ENCODE data around the gene C8B. TPM values are rescaled to one million over a fixed set of nuclear protein-coding genes. Genes with fewer than 3 reads are reported as not detected.
A peak's percentile ranks its signal among the peaks of the same experiment; 100 is the strongest.

Gene C8B
- total and polyA plus RNA-seq, 2 experiments from 2014 or later: not detected

DNA sequence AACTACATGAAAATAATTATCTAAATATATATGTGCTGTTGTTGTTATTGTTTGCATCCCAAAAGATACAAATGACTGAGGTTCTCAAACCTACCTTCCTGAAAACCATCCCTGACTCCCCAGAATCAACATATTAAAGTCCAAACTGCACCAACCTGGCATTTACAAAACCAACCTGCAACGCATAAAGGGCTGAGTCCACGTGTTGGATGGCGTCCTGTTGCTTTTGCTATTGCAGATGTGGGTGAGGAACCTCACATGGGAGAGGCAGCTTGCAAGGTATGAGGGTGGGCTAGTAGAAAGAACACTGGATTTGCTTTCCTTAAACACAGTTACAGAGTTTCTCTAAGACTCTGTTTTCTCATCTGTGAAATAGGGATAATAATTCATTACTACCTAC is 1.5 kb upstream of the C8B start:
- H3K27me3 ChIP-seq (replicated peaks; ENCODE audit: insufficient read depth): no peaks in the 10 kb centered on the region
- 57 to 64% methylated on average over 3 of the region's 3 CpGs for WGBS, 2 experiments (ENCODE audit: low coverage in 1 of 2, low lambda C conversion rate in 2 of 2, missing lambda C conversion rate in 2 of 2)
- DNase-seq: no peak
- in situ Hi-C loops (cut with MboI): no loop called here
- no peak for TF ChIP-seq EZH2 (IDR thresholded peaks at IDR 0.05; ENCODE audit: insufficient read depth, poor library complexity, severe bottlenecking)
- TF ChIP-seq EZH2phosphoT487 (IDR thresholded peaks at IDR 0.05; ENCODE audit: insufficient read depth, low read depth): no peak
- no peaks in the 10 kb centered on the region for H4K20me1 ChIP-seq (ENCODE audit: insufficient read depth)
- no peak overlapping the region for H2AFZ ChIP-seq
- H3K9ac ChIP-seq: no peak overlapping the region
- H3K27ac ChIP-seq: no peak overlapping the region
- no peaks in the 10 kb centered on the region for H3F3A ChIP-seq (ENCODE audit: insufficient read depth)
- no peaks in the 10 kb centered on the region for H3K9me3 ChIP-seq (ENCODE audit: low read depth)
- no peak overlapping the region for H3K4me3 ChIP-seq
- no peaks in the 10 kb centered on the region for H3K4me1 ChIP-seq (ENCODE audit: insufficient read depth)
- no peak overlapping the region for H3K4me2 ChIP-seq (ENCODE audit: unreplicated experiment)
- no peaks in the 10 kb centered on the region for H3K9me2 ChIP-seq (ENCODE audit: insufficient read depth)
- no peaks in the 10 kb centered on the region for H3K79me2 ChIP-seq (ENCODE audit: insufficient read depth)
- H3K36me3 ChIP-seq (ENCODE audit: low read depth): no peaks in the 10 kb centered on the region

DNA sequence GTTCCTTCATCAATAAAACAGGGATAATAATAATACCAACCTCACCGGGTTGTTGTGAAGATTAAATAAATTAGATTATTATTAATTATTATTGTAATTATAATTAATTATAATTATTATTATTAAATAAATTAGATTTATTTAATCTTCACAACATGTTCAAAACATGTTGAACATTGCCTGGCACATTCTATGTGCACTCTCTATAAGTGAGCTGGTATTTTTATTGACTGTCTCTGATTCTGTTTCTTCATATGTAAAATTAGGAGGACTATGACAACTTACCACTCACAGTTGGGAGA is 834 bp upstream of the C8B start:
- H3K4me2 ChIP-seq (ENCODE audit: unreplicated experiment): no peak overlapping the region
- no peak overlapping the region for H3K9ac ChIP-seq
- TF ChIP-seq EZH2 (IDR thresholded peaks at IDR 0.05; ENCODE audit: insufficient read depth, poor library complexity, severe bottlenecking): no peak
- TF ChIP-seq EZH2phosphoT487 (IDR thresholded peaks at IDR 0.05; ENCODE audit: insufficient read depth, low read depth): no peak
- no peak for DNase-seq
- H3K27me3 ChIP-seq (replicated peaks; ENCODE audit: insufficient read depth): no peaks in the 10 kb centered on the region
- H3K9me3 ChIP-seq (ENCODE audit: low read depth): no peaks in the 10 kb centered on the region
- no peak overlapping the region for H2AFZ ChIP-seq
- H3F3A ChIP-seq (ENCODE audit: insufficient read depth): no peaks in the 10 kb centered on the region
- no peaks in the 10 kb centered on the region for H3K79me2 ChIP-seq (ENCODE audit: insufficient read depth)
- no peaks in the 10 kb centered on the region for H4K20me1 ChIP-seq (ENCODE audit: insufficient read depth)
- in situ Hi-C loops (cut with MboI): no loop called here
- no peak overlapping the region for H3K4me3 ChIP-seq
- WGBS, 2 experiments (ENCODE audit: low coverage in 1 of 2, low lambda C conversion rate in 2 of 2, missing lambda C conversion rate in 2 of 2): 85 to 96% methylated on average over 1 of the region's 1 CpG
- H3K4me1 ChIP-seq (ENCODE audit: insufficient read depth): no peaks in the 10 kb centered on the region
- H3K27ac ChIP-seq: no peak overlapping the region
- no peaks in the 10 kb centered on the region for H3K9me2 ChIP-seq (ENCODE audit: insufficient read depth)
- H3K36me3 ChIP-seq (ENCODE audit: low read depth): no peaks in the 10 kb centered on the region

DNA sequence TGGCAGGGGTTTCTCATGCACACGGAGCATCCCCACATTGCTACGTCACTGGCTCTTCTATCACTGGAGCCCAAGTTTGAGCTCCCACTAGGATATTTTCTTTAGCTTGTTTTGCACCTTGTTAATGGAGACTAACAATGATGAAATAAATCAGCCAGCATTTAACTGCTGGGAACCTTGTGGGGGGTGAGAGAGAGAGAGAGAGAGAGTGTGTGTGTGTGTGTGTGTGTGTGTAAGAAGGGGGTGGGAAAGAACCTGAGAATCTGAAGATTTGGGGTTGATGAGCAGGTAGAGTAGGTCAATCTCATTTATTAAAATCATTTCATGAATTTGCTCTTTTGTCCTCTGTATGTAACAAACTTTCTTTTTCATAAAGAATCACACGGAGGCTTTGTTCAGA is 624 bp downstream of the C8B start:
- no peak overlapping the region for H3K9ac ChIP-seq
- H2AFZ ChIP-seq: no peak overlapping the region
- DNase-seq: no peak
- no peaks in the 10 kb centered on the region for H3K79me2 ChIP-seq (ENCODE audit: insufficient read depth)
- in situ Hi-C loops (cut with MboI): no loop called here
- TF ChIP-seq EZH2 (IDR thresholded peaks at IDR 0.05; ENCODE audit: insufficient read depth, poor library complexity, severe bottlenecking): no peak
- TF ChIP-seq EZH2phosphoT487 (IDR thresholded peaks at IDR 0.05; ENCODE audit: insufficient read depth, low read depth): no peak
- no peaks in the 10 kb centered on the region for H3K9me2 ChIP-seq (ENCODE audit: insufficient read depth)
- WGBS, 2 experiments (ENCODE audit: low coverage in 1 of 2, low lambda C conversion rate in 2 of 2, missing lambda C conversion rate in 2 of 2): 51 to 68% methylated on average over 3 of the region's 3 CpGs
- no peaks in the 10 kb centered on the region for H3K9me3 ChIP-seq (ENCODE audit: low read depth)
- no peak overlapping the region for H3K27ac ChIP-seq
- no peaks in the 10 kb centered on the region for H3K27me3 ChIP-seq (replicated peaks; ENCODE audit: insufficient read depth)
- no peaks in the 10 kb centered on the region for H3K36me3 ChIP-seq (ENCODE audit: low read depth)
- H3K4me1 ChIP-seq (ENCODE audit: insufficient read depth): no peaks in the 10 kb centered on the region
- H3K4me2 ChIP-seq (ENCODE audit: unreplicated experiment): no peak overlapping the region
- H3F3A ChIP-seq (ENCODE audit: insufficient read depth): no peaks in the 10 kb centered on the region
- no peak overlapping the region for H3K4me3 ChIP-seq
- H4K20me1 ChIP-seq (ENCODE audit: insufficient read depth): no peaks in the 10 kb centered on the region

DNA sequence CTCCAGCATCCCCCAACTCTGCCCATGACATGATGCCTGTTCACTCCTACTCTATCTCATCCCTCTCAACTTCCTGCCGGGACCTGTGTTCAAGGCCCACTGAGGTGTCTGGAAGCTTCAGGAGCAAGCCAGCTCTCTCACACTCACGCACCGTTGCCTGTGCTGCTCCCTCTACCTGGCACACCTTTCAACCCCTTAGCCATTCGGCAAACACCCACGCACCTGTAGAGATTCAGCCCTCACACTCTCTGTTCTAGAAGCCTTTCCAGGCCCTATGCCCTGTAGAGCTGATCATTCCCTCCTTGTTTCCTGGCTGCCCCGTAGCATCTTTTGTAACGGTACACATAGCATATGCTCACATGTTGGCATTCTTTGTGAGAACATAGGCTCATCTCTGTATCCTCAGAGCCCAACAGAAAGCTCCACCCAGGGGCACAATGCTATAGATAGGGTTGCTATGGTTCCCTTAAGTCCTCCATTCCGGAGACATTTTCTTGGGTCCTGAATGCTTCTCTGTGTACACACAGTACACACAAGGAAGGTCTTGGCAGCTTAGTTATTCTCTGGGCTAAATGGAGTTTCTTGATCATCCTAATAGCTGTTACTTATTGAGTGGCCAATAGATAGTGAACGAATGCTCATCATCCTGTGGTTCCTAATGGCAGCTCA is 1.3 kb downstream of the C8B start:
- no peak overlapping the region for H3K27ac ChIP-seq
- H3K4me2 ChIP-seq (ENCODE audit: unreplicated experiment): no peak overlapping the region
- in situ Hi-C loops (cut with MboI): no loop called here
- H3K4me1 ChIP-seq (ENCODE audit: insufficient read depth): no peaks in the 10 kb centered on the region
- DNase-seq: no peak
- no peaks in the 10 kb centered on the region for H3K9me3 ChIP-seq (ENCODE audit: low read depth)
- no peaks in the 10 kb centered on the region for H3K79me2 ChIP-seq (ENCODE audit: insufficient read depth)
- H4K20me1 ChIP-seq (ENCODE audit: insufficient read depth): no peaks in the 10 kb centered on the region
- WGBS, 2 experiments (ENCODE audit: low coverage in 1 of 2, low lambda C conversion rate in 2 of 2, missing lambda C conversion rate in 2 of 2): 79 to 81% methylated on average over 9 of the region's 9 CpGs
- H3K36me3 ChIP-seq (ENCODE audit: low read depth): no peaks in the 10 kb centered on the region
- no peaks in the 10 kb centered on the region for H3K9me2 ChIP-seq (ENCODE audit: insufficient read depth)
- TF ChIP-seq EZH2phosphoT487 (IDR thresholded peaks at IDR 0.05; ENCODE audit: insufficient read depth, low read depth) (no peak), EZH2 (IDR thresholded peaks at IDR 0.05; ENCODE audit: insufficient read depth, poor library complexity, severe bottlenecking) (no peak)
- H2AFZ ChIP-seq: no peak overlapping the region
- H3K27me3 ChIP-seq (replicated peaks; ENCODE audit: insufficient read depth): no peaks in the 10 kb centered on the region
- no peak overlapping the region for H3K9ac ChIP-seq
- H3K4me3 ChIP-seq: no peak overlapping the region
- no peaks in the 10 kb centered on the region for H3F3A ChIP-seq (ENCODE audit: insufficient read depth)

- Histone ChIP-seq H3K4me1 (ENCODE audit: insufficient read depth) (peaks cover 2% of the 10 kb centered on the region; the same call in 1 of the 2 replicates), H4K20me1 (ENCODE audit: insufficient read depth) (no peaks in the 10 kb centered on the region), H3K79me2 (ENCODE audit: insufficient read depth) (no peaks in the 10 kb centered on the region), H2AFZ (no peak overlapping the region), H3K9me2 (ENCODE audit: insufficient read depth) (no peaks in the 10 kb centered on the region), H3K4me2 (ENCODE audit: unreplicated experiment) (no peak overlapping the region), H3K4me3 (no peak overlapping the region), H3K9ac (no peak overlapping the region), H3K27me3 (replicated peaks; ENCODE audit: insufficient read depth) (no peaks in the 10 kb centered on the region), H3K27ac (no peak overlapping the region), H3F3A (ENCODE audit: insufficient read depth) (no peaks in the 10 kb centered on the region), H3K36me3 (ENCODE audit: low read depth) (no peaks in the 10 kb centered on the region), H3K9me3 (ENCODE audit: low read depth) (no peaks in the 10 kb centered on the region)
- in situ Hi-C loops (cut with MboI): no loop called here
- peak; percentile 23 for DNase-seq
- TF ChIP-seq EZH2 (IDR thresholded peaks at IDR 0.05; ENCODE audit: insufficient read depth, poor library complexity, severe bottlenecking) (no peak), EZH2phosphoT487 (IDR thresholded peaks at IDR 0.05; ENCODE audit: insufficient read depth, low read depth) (no peak)
- 60 to 65% methylated on average over 4 of the region's 4 CpGs for WGBS, 2 experiments (ENCODE audit: low coverage in 1 of 2, low lambda C conversion rate in 2 of 2, missing lambda C conversion rate in 2 of 2)
These were observed 2.1 kb downstream of the C8B start for GRCh38 chr1:56963667-56964066.
